Central memory CD8-positive, alpha-beta T cell (primary cell): Measurements from ENCODE around the gene ANAPC2.

ENCODE experiments used
- ATAC-seq: fragments of 150-1000 bp; cut with Tn5 transposase; replicated peaks from 2 replicates; pipeline ENCODE4 v1.10.0; 2022; ENCODE audit warnings: mild to moderate bottlenecking, moderate FRiP score, moderate number of reproducible peaks; ENCODE audit not compliant: poor library complexity, severe bottlenecking; ENCODE audit errors: extremely low read depth
- DNase-seq, 2 donors: peaks; one replicate each; pipeline ENCODE4 v3.0.0; 2021; ENCODE audit warnings: low spot score in 2 of 2
- H3K27ac Mint-ChIP-seq: one replicate; pipeline ENCODE4 v1.8.0; 2022; ENCODE audit warnings: low read depth, mild to moderate bottlenecking, moderate library complexity, mixed read lengths
- H3K27me3 Mint-ChIP-seq: one replicate; pipeline ENCODE4 v1.8.0; 2022; ENCODE audit warnings: mixed read lengths
- H3K36me3 Mint-ChIP-seq: one replicate; pipeline ENCODE4 v1.8.0; 2022; ENCODE audit warnings: mild to moderate bottlenecking, moderate library complexity, mixed read lengths; ENCODE audit not compliant: insufficient read depth
- H3K4me1 Mint-ChIP-seq: one replicate; pipeline ENCODE4 v1.8.0; 2022; ENCODE audit warnings: mixed read lengths
- H3K4me3 Mint-ChIP-seq: one replicate; pipeline ENCODE4 v1.8.0; 2022; ENCODE audit warnings: mild to moderate bottlenecking, moderate library complexity, mixed read lengths
- H3K9me3 Mint-ChIP-seq: one replicate; pipeline ENCODE4 v1.8.0; 2022; ENCODE audit warnings: mixed read lengths

The ANAPC2 gene

GRCh38 chr9:137189297-137190295, 1.2 kb upstream of the ANAPC2 start:
- Mint-ChIP-seq H3K36me3 (peaks cover 20% of the 10 kb centered on the region), H3K27me3 (no peaks in the 10 kb centered on the region), H3K4me1 (peaks cover 20% of the 10 kb centered on the region), H3K4me3 (peak overlapping the region; percentile 93), H3K9me3 (no peaks in the 10 kb centered on the region), H3K27ac (peak overlapping the region; percentile 93)
- no peak for ATAC-seq
- no peak for DNase-seq

DNA sequence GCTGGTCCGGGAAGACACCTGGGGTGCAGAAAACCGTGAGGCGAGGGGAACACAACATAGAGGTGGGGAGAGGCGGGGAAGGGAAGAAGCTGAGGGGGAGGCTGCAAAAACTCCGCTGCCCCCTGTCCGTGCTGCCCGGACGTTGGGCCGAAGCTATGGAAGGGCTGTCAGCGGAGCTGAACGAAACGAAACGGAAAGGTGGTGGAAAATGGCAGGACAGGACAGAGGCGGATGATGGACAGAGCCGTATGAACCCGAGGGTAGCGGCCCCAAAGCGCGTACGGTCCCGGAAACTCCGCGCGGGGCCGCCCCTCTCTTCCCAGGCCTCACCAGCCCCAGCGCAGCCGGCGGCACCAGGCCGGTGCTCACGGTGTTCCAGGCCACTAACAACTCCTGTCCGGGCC, 272 bp downstream of the ANAPC2 start:
- no peaks in the 10 kb centered on the region for H3K27me3 Mint-ChIP-seq
- H3K9me3 Mint-ChIP-seq = no peaks in the 10 kb centered on the region
- H3K4me1 Mint-ChIP-seq = peaks cover 27% of the 10 kb centered on the region
- peak; percentile 9 for ATAC-seq
- H3K27ac Mint-ChIP-seq = peak overlapping the region; percentile 93
- peak overlapping the region; percentile 93 for H3K4me3 Mint-ChIP-seq
- H3K36me3 Mint-ChIP-seq = peaks cover 23% of the 10 kb centered on the region
- no peak for DNase-seq

DNA sequence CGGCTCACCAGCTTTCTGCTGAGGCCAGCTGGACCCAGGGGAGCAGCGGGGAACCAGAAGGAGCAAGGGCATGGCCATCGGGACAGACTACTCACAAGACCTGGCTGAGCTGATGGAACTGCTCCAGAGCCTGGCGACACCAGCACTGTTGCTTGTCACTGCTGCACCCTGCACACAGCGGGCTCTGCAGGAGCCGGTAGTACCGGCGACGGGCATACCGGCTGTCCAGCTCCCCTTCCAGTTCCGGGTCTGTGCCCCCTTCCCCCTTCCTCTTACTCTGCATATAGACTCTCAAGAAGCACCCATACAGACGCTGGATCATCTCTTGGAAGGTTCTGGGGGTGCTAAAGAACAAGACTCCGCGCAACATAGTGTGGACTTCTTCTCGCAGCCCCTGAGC, 974 bp downstream of the ANAPC2 start:
- Mint-ChIP-seq H3K9me3 (no peaks in the 10 kb centered on the region), H3K27me3 (no peaks in the 10 kb centered on the region), H3K4me3 (peak overlapping the region; percentile 93), H3K36me3 (peaks cover 24% of the 10 kb centered on the region), H3K27ac (peak overlapping the region; percentile 93), H3K4me1 (peaks cover 27% of the 10 kb centered on the region)
- ATAC-seq = no peak
- DNase-seq = no peak

GRCh38 chr9:137186385-137186784, 2.0 kb downstream of the ANAPC2 start:
- Mint-ChIP-seq H3K9me3 (no peaks in the 10 kb centered on the region), H3K27me3 (no peaks in the 10 kb centered on the region), H3K36me3 (peaks cover 27% of the 10 kb centered on the region), H3K4me1 (peaks cover 27% of the 10 kb centered on the region), H3K4me3 (peak overlapping the region; percentile 93), H3K27ac (no peak overlapping the region)
- DNase-seq = no peak
- no peak for ATAC-seq

GRCh38 chr9:137185921-137186320, 2.4 kb downstream of the ANAPC2 start:
- Mint-ChIP-seq H3K27me3 (no peaks in the 10 kb centered on the region), H3K27ac (no peak overlapping the region), H3K4me3 (no peak overlapping the region), H3K36me3 (peaks cover 24% of the 10 kb centered on the region), H3K9me3 (no peaks in the 10 kb centered on the region), H3K4me1 (peaks cover 27% of the 10 kb centered on the region)
- ATAC-seq = no peak
- no peak for DNase-seq

GRCh38 chr9:137184881-137185660, 3.3 kb downstream of the ANAPC2 start:
- H3K27me3 Mint-ChIP-seq = no peaks in the 10 kb centered on the region
- ATAC-seq (no peak), DNase-seq (no peak)
- H3K36me3 Mint-ChIP-seq = peaks cover 25% of the 10 kb centered on the region
- no peaks in the 10 kb centered on the region for H3K9me3 Mint-ChIP-seq
- no peak overlapping the region for H3K27ac Mint-ChIP-seq
- H3K4me3 Mint-ChIP-seq = peak overlapping the region; percentile 13
- peaks cover 27% of the 10 kb centered on the region for H3K4me1 Mint-ChIP-seq

DNA sequence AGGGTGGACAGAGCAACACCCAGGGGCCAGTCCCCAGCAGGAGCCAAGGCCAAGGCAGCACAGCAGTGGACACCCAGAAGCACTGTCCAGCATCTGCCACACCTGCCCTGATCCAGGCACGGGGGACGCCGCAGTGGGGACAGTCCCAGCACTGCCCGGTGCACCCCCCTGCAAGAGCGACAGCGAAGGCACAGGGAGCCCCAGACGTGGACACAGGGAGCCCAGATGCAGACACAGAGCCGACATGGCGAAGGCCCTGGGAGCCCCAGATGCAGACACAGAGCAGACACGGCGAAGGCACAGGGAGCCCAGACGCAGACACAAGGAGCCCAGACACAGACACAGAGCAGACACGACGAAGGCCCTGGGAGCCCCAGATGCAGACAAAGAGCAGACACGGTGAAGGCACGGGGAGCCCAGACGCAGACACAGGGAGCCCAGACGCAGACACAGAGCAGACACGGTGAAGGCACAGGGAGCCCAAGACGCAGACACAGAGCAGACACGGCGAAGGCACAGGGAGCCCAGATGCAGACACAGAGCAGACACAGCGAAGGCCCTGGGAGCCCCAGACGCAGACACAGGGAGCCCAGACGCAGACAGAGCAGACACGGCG, 4.3 kb downstream of the ANAPC2 start:
- Mint-ChIP-seq H3K4me3 (peak overlapping the region; percentile 13), H3K27ac (peak overlapping the region; percentile 44), H3K27me3 (no peaks in the 10 kb centered on the region), H3K4me1 (peaks cover 22% of the 10 kb centered on the region), H3K9me3 (no peaks in the 10 kb centered on the region), H3K36me3 (peaks cover 26% of the 10 kb centered on the region)
- DNase-seq (no peak), ATAC-seq (no peak)

GRCh38 chr9:137182836-137183235, 5.5 kb downstream of the ANAPC2 start:
- Mint-ChIP-seq H3K4me3 (no peak overlapping the region), H3K4me1 (peaks cover 18% of the 10 kb centered on the region), H3K27me3 (no peaks in the 10 kb centered on the region), H3K9me3 (no peaks in the 10 kb centered on the region), H3K27ac (no peak overlapping the region), H3K36me3 (peaks cover 22% of the 10 kb centered on the region)
- DNase-seq (no peak), ATAC-seq (no peak)

GRCh38 chr9:137181680-137182079, 6.7 kb downstream of the ANAPC2 start:
- H3K4me1 Mint-ChIP-seq = peaks cover 10% of the 10 kb centered on the region
- no peaks in the 10 kb centered on the region for H3K27me3 Mint-ChIP-seq
- ATAC-seq (no peak), DNase-seq (no peak)
- peaks cover 25% of the 10 kb centered on the region for H3K36me3 Mint-ChIP-seq
- H3K4me3 Mint-ChIP-seq = no peak overlapping the region
- no peaks in the 10 kb centered on the region for H3K9me3 Mint-ChIP-seq
- peak overlapping the region; percentile 38 for H3K27ac Mint-ChIP-seq

DNA sequence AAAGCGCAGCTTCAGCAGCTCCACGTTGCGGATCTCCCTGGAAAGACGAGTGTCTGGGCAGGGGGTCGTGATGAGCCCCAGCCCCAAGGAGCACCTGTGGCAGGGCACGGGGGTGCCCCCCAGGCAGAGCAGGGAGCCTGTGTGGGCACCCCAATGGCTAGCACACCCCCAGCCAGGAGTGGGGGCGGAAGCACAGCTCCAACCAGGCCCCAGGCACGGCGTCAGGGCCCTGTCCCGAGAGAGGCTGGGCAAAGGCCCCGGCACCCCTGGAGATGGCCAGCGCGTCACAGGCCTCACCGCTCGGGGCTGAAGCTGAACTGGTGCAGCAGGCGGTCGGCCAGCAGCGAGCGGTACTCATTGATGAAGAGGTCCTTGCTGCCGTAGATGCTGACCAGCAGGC, 7.9 kb downstream of the ANAPC2 start:
- Mint-ChIP-seq H3K27ac (no peak overlapping the region), H3K27me3 (no peaks in the 10 kb centered on the region), H3K36me3 (peaks cover 27% of the 10 kb centered on the region), H3K4me3 (no peak overlapping the region), H3K4me1 (peaks cover 16% of the 10 kb centered on the region), H3K9me3 (no peaks in the 10 kb centered on the region)
- DNase-seq = no peak
- no peak for ATAC-seq

DNA sequence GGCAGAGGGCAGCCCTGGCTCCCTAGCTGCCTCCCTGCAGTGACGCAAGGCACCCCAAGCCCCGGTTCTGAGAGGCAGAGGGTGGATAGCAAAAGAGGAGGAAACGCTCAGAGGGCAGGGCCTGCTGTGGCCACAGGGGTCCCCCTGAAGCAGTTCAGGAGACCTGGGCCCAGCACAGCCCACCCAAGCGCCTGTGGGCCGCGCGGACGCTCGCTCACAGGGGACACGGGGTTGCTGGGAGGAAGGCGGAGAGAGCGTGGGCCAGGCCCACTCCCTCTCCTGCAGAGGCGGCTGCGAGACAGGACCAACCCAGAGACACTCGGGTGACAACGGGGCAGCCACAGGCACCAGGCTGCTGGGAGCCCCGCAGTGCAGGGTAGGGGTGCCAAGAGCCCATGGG, 8.6 kb downstream of the ANAPC2 start:
- Mint-ChIP-seq H3K27me3 (no peaks in the 10 kb centered on the region), H3K36me3 (peaks cover 27% of the 10 kb centered on the region), H3K27ac (peak overlapping the region; percentile 46)

DNA sequence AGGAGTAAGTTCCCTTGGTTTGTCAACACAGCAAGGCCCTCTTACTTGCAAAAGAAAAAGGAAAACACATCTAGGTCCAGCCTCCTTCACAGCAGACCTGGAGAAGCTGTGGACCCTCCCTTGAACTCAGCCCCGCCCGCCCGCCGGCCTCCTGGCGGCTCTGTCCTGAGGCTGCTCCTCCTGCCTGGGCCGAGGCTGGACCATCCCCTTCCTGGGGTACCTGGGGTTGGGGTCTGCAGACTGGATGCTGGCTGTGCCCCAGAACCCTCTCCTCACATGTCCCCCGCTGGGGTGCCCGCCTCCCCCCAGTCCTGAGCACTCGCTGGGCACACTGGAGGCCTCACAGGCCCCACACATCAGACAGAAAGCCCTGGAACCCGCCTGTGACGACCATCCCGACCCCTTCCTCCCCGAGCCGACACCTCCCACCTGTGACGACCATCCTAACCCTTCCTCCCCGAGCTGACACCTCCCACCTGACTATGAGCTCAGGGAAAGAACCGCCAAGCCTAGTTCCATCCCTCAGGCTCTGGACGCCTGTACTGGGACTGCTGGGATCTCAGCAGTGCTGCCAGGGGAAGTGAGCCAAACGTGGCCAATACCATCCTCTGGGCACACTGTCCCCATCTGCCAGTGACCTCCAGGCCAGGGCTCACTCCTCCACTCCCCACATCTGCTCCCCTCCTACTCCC, 9.3 kb downstream of the ANAPC2 start:
- Mint-ChIP-seq H3K36me3 (peaks cover 27% of the 10 kb centered on the region), H3K27me3 (no peaks in the 10 kb centered on the region), H3K4me3 (peak overlapping the region; percentile 34), H3K4me1 (peaks cover 10% of the 10 kb centered on the region), H3K9me3 (no peaks in the 10 kb centered on the region), H3K27ac (peak overlapping the region; percentile 46)
- ATAC-seq = no peak
- no peak for DNase-seq

More for the DNA sequence above, 8.6 kb downstream of the ANAPC2 start:
- peaks cover 16% of the 10 kb centered on the region for H3K4me1 Mint-ChIP-seq
- peak overlapping the region; percentile 34 for H3K4me3 Mint-ChIP-seq
- no peak for ATAC-seq
- no peaks in the 10 kb centered on the region for H3K9me3 Mint-ChIP-seq
- DNase-seq = no peak
